ENCODE data around the gene TEX264.

DNA sequence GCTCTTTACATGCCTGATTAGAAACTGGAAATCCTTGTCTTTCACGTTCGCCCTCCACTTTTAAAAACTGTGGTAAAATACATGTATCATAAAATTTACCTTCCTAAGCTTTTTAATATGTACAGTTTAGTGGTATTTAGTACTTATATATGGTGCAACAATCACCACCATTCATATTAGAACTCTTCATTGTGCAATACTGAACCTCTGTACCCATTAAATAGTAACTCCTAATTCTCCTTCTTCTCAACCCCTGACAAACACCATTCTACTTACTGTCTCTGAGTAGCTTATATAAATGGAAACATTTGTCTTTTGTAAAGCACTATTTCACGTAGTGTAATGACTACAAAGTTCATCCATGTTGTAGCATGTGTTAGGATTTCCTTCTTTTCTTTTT lies 64.0 kb downstream of the TEX264 start:
- TF ChIP-seq, protein P1, sequence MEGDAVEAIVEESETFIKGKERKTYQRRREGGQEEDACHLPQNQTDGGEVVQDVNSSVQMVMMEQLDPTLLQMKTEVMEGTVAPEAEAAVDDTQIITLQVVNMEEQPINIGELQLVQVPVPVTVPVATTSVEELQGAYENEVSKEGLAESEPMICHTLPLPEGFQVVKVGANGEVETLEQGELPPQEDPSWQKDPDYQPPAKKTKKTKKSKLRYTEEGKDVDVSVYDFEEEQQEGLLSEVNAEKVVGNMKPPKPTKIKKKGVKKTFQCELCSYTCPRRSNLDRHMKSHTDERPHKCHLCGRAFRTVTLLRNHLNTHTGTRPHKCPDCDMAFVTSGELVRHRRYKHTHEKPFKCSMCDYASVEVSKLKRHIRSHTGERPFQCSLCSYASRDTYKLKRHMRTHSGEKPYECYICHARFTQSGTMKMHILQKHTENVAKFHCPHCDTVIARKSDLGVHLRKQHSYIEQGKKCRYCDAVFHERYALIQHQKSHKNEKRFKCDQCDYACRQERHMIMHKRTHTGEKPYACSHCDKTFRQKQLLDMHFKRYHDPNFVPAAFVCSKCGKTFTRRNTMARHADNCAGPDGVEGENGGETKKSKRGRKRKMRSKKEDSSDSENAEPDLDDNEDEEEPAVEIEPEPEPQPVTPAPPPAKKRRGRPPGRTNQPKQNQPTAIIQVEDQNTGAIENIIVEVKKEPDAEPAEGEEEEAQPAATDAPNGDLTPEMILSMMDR (IDR thresholded peaks at IDR 0.05; ENCODE audit: borderline replicate concordance, extremely low read depth, low read length, poor library complexity, severe bottlenecking): no peak
- TF ChIP-seq EZH2 (IDR thresholded peaks at IDR 0.05; ENCODE audit: borderline replicate concordance, low read depth, low read length, severe bottlenecking): no peak
